ENCODE results near the gene BCKDK.

GRCh38 chr16:31145398-31145990 is 37.3 kb downstream of the BCKDK start:
- TF ChIP-seq CTCF (conservative IDR thresholded peaks at IDR 0.05; ENCODE audit: low read depth, low read length) = no peak
- no peak for TF ChIP-seq EZH2 (IDR thresholded peaks at IDR 0.05; ENCODE audit: low read length, unreplicated experiment)
- TF ChIP-seq EZH2phosphoT487 (IDR thresholded peaks at IDR 0.05; ENCODE audit: borderline replicate concordance, low read length) = no peak
